Keratinocyte (primary cell): Measurements from ENCODE around the gene MRGPRD.

Experiments
- EZH2 ChIP-seq: IDR thresholded peaks from one replicate; pipeline ENCODE4 v1.6.1; 2012; ENCODE audit warnings: inconsistent platforms, mild to moderate bottlenecking, low read length, moderate library complexity
- TF ChIP-seq, protein P1 (sequence below), 3 experiments: IDR thresholded peaks in 1 of 3; conservative IDR thresholded peaks in 1 of 3; optimal IDR thresholded peaks in 1 of 3; 2 replicates in 2 of 3; 3 replicates in 1 of 3; pipeline versions ENCODE3 to v1.5.1; 2011; ENCODE audit warnings: low read length in 3 of 3, mild to moderate bottlenecking in 3 of 3, moderate library complexity in 2 of 3, control low read depth in 1 of 3, inconsistent platforms in 1 of 3; ENCODE audit not compliant: insufficient read depth in 2 of 3; ENCODE audit errors: extremely low read depth in 1 of 3

DNA sequence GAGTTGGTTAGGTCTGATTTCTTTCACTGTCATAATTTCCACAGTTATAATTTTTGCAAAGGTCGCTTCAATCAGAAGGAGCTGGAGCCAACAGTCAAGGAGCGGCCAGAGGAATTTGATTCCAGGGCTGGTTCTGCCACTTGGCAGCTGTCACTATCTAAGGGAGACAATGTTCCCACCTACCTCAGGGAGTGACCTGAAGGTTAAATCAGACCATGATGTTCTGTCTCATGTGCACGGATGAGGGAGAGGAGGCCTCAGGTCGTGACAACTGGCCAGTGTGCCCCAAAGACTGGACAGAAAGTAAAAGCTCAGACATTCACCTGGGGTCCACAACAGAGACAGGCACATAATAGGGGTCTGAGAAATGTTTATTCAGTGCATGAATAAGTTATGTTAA is 7.6 kb downstream of the MRGPRD start:
- TF ChIP-seq, protein P1, sequence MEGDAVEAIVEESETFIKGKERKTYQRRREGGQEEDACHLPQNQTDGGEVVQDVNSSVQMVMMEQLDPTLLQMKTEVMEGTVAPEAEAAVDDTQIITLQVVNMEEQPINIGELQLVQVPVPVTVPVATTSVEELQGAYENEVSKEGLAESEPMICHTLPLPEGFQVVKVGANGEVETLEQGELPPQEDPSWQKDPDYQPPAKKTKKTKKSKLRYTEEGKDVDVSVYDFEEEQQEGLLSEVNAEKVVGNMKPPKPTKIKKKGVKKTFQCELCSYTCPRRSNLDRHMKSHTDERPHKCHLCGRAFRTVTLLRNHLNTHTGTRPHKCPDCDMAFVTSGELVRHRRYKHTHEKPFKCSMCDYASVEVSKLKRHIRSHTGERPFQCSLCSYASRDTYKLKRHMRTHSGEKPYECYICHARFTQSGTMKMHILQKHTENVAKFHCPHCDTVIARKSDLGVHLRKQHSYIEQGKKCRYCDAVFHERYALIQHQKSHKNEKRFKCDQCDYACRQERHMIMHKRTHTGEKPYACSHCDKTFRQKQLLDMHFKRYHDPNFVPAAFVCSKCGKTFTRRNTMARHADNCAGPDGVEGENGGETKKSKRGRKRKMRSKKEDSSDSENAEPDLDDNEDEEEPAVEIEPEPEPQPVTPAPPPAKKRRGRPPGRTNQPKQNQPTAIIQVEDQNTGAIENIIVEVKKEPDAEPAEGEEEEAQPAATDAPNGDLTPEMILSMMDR (optimal IDR thresholded peaks at IDR 0.05 in 1 of 3, IDR thresholded peaks at IDR 0.05 in 1 of 3, conservative IDR thresholded peaks at IDR 0.05 in 1 of 3; ENCODE audit: extremely low read depth in 1 of 3, insufficient read depth in 2 of 3, low read length in 3 of 3), result no peak
- no peak for TF ChIP-seq EZH2
